UCSD-AML1 (cell line): ENCODE data around the gene FBLN5.
"Not testable (repeated sequence)": the region's sequence is repeated elsewhere in the genome, so short reads cannot be mapped to it uniquely, and the experiment has no call there.

Experiments used
- DNase-seq: peaks from one replicate; lab custom pipeline; 2025; ENCODE audit not compliant: unreplicated experiment; lab: John Stamatoyannopoulos, UW

FBLN5 gene

DNA sequence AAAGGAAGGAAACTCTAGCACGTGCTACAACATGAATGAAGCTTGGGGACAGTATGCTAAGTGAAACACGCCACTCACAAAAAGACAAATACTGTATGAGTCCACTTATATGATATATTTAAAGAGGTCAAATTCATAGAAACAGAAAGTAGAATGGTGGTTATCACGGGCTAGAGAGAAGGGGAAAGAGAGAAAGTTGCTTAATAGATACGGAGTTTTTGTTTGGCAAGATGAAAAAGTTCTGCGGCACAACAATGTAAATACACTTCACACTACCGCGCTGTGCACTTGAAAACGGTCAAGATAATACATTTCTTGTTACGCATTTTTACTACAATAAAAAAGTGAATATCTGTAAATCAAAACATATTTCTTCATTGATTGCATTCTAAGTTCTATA is 37.3 kb downstream of the FBLN5 start:
- DNase-seq: no peak

GRCh38 chr14:91906374-91906773 is 41.1 kb downstream of the FBLN5 start:
- DNase-seq: no peak

DNA sequence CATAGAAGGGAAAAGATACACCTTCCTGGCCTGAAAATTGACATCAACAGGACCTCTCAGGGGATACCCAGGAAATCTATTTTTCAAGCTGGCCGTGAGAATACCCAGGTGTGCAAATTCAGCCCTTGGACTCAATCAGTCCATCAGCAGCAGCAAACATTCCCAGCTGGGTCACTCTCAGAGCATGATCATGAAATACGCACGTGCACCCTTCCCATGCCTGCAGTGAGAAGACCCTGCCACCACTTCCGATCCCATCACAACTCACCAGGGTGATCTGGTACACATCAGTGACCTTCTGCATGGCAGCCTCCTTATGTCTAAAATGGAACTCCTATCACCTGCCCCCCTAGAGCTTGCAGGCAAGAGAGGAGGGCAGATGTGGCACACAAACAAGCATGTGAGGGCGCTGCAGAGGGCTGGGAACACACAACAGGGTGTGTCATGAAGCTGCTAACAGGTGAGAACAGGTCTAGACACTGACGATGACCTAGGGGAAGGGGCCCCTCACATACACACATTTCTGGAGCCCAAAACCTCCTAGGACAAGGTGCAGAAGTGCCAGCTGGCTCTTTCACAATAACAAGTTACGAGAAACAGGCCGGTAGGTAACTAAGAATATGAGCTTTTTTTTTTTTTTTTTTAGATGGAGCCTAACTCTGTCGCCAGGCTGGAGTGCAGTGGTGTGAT is 42.4 kb downstream of the FBLN5 start:
- DNase-seq: no peak

- no peak for DNase-seq
These were observed 43.0 kb downstream of the FBLN5 start for GRCh38 chr14:91904483-91904882.

- DNase-seq: no peak
These were observed 44.4 kb downstream of the FBLN5 start for GRCh38 chr14:91903070-91903469.

DNA sequence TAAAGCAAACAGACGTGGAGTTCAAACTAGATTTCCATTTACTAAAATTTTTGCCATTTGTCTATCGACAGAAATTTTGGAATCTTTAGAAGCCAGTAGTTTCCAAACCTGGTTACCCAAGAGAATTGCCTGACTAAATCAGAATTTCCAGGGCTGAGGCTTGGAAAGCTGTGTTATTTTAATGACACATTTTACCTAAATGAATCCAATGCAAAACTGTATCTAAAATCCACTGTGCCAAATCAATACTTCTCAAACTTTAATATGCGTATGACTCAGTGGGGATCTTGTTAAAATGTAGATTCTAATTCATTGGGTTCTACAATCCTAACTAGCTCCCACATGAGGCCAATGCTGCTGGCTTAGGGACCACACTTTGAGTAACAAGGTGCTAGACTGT is 45.2 kb downstream of the FBLN5 start:
- DNase-seq: no peak

DNA sequence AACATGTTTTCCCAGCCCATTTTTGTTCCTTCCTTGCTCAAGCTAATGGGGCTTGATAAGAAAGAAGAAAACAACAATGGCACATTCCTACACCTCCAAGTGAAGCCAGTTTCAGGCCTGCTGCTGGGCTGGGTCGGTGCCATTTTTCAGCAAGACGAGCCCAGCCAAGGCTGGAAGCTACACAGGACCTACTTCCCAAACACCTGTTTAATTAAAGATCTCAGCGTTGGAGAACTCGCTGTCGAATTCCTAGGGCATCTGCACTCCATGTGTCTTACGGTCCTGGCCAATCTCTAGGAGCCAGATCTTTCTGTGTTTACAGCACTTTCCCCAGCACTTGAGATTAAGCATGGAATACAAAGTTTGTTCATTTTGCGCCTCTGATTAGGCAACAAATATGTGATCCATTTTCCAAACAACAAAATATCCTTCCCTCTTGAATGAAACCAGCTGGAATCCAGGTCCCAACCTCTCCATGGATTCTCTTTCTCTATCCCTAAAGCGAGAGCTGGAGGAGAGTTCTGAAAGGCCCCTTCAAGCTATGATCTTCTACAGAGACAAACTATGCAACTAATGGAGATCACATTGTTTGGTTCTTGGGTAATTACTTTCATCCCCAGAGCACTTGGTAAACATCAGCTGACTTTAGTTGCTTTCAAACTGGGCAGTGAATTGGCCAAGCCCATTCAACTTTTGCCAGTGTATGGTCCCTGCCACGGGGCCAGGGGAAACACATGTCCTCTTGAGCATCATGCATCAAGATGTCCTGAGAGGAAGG is 45.9 kb downstream of the FBLN5 start:
- DNase-seq: no peak

- DNase-seq: no peak
These were observed 47.7 kb downstream of the FBLN5 start for GRCh38 chr14:91899806-91900205.

- no peak for DNase-seq
These were observed 48.3 kb downstream of the FBLN5 start for GRCh38 chr14:91899213-91899612.

DNA sequence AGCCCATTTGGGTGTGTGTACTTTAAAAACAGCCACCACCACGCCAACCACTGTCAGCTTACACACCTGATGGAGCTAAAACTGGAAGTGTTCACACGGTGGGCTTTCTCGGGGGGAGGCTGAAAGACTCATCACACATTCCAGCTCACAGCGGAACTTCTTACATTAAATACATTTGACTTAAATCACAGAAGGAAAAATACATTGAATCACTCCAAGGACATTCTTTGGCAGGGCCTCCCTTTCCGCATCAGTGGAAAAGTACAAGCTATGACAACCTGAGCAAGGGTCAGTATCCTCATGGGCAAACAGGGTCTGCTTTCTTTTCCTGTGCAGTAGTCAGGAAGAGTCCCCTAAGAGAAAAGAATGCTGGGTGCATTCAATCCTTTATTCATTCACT is 49.1 kb downstream of the FBLN5 start:
- no peak for DNase-seq

DNA sequence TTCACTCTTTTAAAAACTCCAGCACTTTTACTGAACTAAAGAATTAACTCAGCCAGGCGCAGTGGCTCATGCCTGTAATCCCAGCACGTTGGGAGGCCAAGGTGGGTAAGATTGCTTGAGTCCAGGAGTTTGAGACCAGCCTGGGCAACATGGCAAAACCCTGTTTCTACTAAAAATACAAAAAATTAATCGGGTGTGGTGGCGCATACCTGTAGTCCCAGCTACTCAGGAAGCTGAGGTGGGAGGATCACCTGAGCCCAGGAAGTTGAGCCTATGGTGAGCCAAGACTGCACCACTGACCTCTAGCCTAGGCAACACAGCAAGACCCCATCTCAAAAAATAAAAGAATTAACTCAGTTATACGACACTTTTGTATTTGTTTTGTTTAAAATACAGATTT is 49.8 kb downstream of the FBLN5 start:
- not testable (repeated sequence) for DNase-seq

- no peak for DNase-seq
These were observed 50.3 kb downstream of the FBLN5 start for GRCh38 chr14:91897106-91897701.

GRCh38 chr14:91896419-91896818 is 51.1 kb downstream of the FBLN5 start:
- no peak for DNase-seq

GRCh38 chr14:91893669-91894068 is 53.8 kb downstream of the FBLN5 start:
- DNase-seq: no peak

GRCh38 chr14:91893007-91893406 is 54.5 kb downstream of the FBLN5 start:
- DNase-seq: no peak

GRCh38 chr14:91891721-91892220 is 55.7 kb downstream of the FBLN5 start:
- no peak for DNase-seq

- DNase-seq: no peak
These were observed 56.4 kb downstream of the FBLN5 start for GRCh38 chr14:91891101-91891500.

DNA sequence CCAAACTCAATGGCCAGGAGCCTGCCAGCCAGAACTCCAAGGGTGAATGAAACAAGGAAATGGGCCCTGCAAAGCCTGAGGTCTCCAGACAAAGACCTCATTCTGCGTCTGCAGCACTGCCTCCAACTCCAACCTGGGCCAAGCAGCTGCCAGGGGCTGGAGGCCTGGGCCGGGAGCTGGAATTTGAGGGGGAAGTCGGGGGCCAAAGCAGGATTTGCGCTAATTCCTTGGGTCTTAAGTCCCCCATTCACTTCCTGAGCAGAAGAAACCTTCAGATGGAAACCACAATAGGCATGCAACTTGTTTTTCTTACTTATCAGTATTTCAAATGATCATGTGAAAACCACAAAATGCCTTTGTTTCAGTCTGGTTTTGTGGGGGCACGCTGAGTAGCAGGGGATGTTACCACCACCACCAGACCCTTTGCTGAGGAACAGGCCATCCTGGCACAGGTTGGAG is 57.2 kb downstream of the FBLN5 start:
- peak; percentile 21 for DNase-seq

GRCh38 chr14:91889477-91890211 is 57.9 kb downstream of the FBLN5 start:
- no peak for DNase-seq

DNA sequence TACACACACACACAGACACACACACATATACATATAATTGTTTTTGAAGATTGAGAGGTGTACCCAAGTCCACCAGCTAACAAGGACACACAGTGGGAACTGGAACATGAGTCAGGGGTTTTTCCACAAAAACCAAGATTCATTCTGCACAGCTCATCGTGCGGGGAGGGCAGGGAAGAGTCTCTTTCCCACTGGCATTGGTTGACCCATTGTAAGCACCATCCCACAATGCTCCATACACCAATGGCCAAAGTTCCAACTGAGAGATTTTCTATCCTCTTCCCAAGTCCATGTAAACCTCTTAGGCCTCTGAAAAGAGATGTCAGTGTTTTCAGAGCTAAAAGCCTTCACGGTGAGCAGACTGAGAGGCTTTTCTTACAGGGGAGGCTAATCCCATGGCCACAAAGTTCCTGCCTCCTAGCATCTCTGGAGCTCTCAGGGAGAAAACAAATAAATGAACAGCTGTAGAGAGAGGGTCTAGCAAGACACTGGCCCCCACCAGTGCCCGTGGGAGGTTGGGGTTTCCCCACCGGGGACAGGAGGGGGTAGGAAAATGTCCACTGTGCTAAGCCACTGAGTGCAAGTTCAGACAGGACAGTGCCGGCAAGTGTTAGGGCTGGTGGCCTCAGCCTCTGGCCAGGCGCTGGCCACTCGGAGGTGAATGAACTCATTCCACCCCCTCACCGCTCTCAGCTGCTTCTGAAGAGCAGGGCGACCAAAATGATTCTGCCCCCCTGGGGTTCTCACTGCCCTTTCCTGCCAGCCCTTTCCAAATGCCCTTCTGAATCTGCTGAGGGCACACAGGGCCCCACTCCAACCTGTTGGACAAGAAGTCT is 58.6 kb downstream of the FBLN5 start:
- no peak for DNase-seq
